IPS-20b (cell line): ENCODE data around the gene CYSRT1.
A peak's percentile ranks its signal among the peaks of the same experiment; 100 is the strongest.

Experiments
- H3K27ac ChIP-seq: one replicate; pipeline ENCODE4 v1.5.1; 2013; ENCODE audit warnings: low read length
- H3K27me3 ChIP-seq: 2 replicates; pipeline ENCODE4 v1.6.1; 2013; ENCODE audit warnings: mild to moderate bottlenecking, low read length, inconsistent platforms; ENCODE audit not compliant: insufficient read depth
- H3K36me3 ChIP-seq: 2 replicates; pipeline ENCODE4 v1.6.1; 2013; ENCODE audit warnings: low read depth, mild to moderate bottlenecking, inconsistent platforms, low read length, moderate library complexity; ENCODE audit not compliant: insufficient read depth
- H3K4me1 ChIP-seq: 2 replicates; pipeline ENCODE4 v1.6.1; 2013; ENCODE audit warnings: mild to moderate bottlenecking, control low read depth, inconsistent platforms, low read length, moderate library complexity; ENCODE audit not compliant: insufficient read depth
- H3K4me3 ChIP-seq: 2 replicates; pipeline ENCODE4 v1.5.1; 2013; ENCODE audit warnings: mild to moderate bottlenecking, low read length, inconsistent platforms
- H3K9ac ChIP-seq: 2 replicates; pipeline ENCODE4 v1.6.1; 2013; ENCODE audit warnings: low read depth, mild to moderate bottlenecking, inconsistent platforms, low read length, moderate library complexity
- H3K9me3 ChIP-seq: 2 replicates; pipeline ENCODE4 v1.6.1; 2013; ENCODE audit warnings: mild to moderate bottlenecking, low read depth, low read length, inconsistent platforms; ENCODE audit not compliant: insufficient read depth

Gene CYSRT1

DNA sequence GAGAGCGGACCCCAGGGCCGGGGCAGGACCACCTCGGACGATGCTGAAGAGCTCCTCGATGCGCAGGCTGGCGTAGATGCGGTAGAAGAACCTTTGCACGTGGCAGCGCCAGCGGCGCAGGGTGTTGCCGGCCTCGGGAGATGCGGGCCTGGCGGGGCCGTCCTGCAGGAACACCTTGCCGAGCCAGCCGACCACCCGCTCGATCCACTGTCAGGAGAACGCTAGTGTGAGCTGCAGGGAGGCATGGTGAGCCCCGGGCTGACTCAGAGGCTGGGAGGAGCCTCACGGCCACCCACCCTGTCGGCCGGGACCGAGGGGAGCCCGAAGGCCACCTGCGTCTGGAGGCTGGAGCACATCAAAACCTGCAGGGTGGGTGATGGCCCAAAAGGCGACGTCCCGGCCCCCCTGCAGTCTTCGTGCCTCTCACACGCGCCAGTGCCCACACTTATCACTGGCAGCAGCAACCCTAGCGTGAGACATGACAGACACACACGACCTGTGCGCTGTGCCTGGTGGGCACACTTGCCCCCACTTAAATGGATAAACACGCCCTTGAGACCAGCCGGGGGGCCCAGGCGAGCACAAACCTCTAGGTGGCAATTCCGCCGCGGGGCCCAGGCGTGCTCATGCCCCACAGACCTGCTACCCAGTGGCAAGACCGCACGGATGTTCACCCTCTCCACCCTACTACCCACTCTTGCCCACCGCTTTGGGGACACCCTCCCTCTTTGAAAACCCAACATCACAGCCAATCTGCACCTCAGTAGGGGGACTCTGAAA, 39.9 kb upstream of the CYSRT1 start:
- H3K9me3 ChIP-seq, result no peaks in the 10 kb centered on the region
- no peak overlapping the region for H3K9ac ChIP-seq
- no peak overlapping the region for H3K27ac ChIP-seq
- H3K4me1 ChIP-seq, result peaks cover 5% of the 10 kb centered on the region; the same call in 1 of the 2 replicates
- H3K36me3 ChIP-seq, result peaks cover 43% of the 10 kb centered on the region
- H3K4me3 ChIP-seq, result no peak overlapping the region
- no peaks in the 10 kb centered on the region for H3K27me3 ChIP-seq

DNA sequence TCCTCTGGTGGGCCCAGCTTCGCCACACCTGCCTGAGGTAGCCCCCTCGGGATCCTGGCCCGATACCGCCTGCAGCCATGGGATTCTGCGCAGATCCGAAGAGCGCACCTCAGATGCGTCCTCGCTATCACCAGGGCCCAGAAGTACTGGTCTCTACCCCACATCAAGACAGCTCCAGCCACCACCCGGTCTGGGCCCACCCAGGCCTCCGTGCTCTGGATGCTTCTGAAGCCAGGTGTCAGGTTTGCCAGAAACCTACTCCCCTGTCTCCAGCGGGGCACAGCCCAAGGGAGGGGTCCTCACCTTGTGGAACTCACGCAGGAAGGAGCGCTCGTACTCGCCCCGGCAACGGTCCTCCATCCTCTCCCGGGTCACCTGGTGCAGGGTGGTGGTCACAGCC, 39.1 kb upstream of the CYSRT1 start:
- no peak overlapping the region for H3K9ac ChIP-seq
- no peak overlapping the region for H3K27ac ChIP-seq
- H3K4me3 ChIP-seq, result no peak overlapping the region
- H3K4me1 ChIP-seq, result peaks cover 5% of the 10 kb centered on the region; the same call in 1 of the 2 replicates
- peaks cover 36% of the 10 kb centered on the region for H3K36me3 ChIP-seq
- H3K9me3 ChIP-seq, result no peaks in the 10 kb centered on the region
- H3K27me3 ChIP-seq, result no peaks in the 10 kb centered on the region

- Histone ChIP-seq H3K4me3 (no peak overlapping the region), H3K36me3 (peaks cover 33% of the 10 kb centered on the region), H3K27me3 (no peaks in the 10 kb centered on the region), H3K9ac (no peak overlapping the region), H3K4me1 (peaks cover 5% of the 10 kb centered on the region; the same call in 1 of the 2 replicates), H3K27ac (no peak overlapping the region), H3K9me3 (no peaks in the 10 kb centered on the region)
These were observed 38.6 kb upstream of the CYSRT1 start for GRCh38 chr9:137186385-137186784.

DNA sequence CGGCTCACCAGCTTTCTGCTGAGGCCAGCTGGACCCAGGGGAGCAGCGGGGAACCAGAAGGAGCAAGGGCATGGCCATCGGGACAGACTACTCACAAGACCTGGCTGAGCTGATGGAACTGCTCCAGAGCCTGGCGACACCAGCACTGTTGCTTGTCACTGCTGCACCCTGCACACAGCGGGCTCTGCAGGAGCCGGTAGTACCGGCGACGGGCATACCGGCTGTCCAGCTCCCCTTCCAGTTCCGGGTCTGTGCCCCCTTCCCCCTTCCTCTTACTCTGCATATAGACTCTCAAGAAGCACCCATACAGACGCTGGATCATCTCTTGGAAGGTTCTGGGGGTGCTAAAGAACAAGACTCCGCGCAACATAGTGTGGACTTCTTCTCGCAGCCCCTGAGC, 37.6 kb upstream of the CYSRT1 start:
- peak overlapping the region; percentile 82; the same call in 1 of the 2 replicates for H3K9ac ChIP-seq
- H3K36me3 ChIP-seq, result peaks cover 30% of the 10 kb centered on the region
- H3K9me3 ChIP-seq, result no peaks in the 10 kb centered on the region
- H3K4me1 ChIP-seq, result peaks cover 5% of the 10 kb centered on the region; the same call in 1 of the 2 replicates
- H3K4me3 ChIP-seq, result peak overlapping the region; percentile 81
- no peak overlapping the region for H3K27ac ChIP-seq
- no peaks in the 10 kb centered on the region for H3K27me3 ChIP-seq

DNA sequence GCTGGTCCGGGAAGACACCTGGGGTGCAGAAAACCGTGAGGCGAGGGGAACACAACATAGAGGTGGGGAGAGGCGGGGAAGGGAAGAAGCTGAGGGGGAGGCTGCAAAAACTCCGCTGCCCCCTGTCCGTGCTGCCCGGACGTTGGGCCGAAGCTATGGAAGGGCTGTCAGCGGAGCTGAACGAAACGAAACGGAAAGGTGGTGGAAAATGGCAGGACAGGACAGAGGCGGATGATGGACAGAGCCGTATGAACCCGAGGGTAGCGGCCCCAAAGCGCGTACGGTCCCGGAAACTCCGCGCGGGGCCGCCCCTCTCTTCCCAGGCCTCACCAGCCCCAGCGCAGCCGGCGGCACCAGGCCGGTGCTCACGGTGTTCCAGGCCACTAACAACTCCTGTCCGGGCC, 36.9 kb upstream of the CYSRT1 start:
- H3K4me3 ChIP-seq, result peak overlapping the region; percentile 81
- H3K4me1 ChIP-seq, result peaks cover 5% of the 10 kb centered on the region; the same call in 1 of the 2 replicates
- peak overlapping the region; percentile 82; the same call in 1 of the 2 replicates for H3K9ac ChIP-seq
- H3K27me3 ChIP-seq, result no peaks in the 10 kb centered on the region
- no peaks in the 10 kb centered on the region for H3K9me3 ChIP-seq
- no peak overlapping the region for H3K27ac ChIP-seq
- peaks cover 23% of the 10 kb centered on the region for H3K36me3 ChIP-seq

DNA sequence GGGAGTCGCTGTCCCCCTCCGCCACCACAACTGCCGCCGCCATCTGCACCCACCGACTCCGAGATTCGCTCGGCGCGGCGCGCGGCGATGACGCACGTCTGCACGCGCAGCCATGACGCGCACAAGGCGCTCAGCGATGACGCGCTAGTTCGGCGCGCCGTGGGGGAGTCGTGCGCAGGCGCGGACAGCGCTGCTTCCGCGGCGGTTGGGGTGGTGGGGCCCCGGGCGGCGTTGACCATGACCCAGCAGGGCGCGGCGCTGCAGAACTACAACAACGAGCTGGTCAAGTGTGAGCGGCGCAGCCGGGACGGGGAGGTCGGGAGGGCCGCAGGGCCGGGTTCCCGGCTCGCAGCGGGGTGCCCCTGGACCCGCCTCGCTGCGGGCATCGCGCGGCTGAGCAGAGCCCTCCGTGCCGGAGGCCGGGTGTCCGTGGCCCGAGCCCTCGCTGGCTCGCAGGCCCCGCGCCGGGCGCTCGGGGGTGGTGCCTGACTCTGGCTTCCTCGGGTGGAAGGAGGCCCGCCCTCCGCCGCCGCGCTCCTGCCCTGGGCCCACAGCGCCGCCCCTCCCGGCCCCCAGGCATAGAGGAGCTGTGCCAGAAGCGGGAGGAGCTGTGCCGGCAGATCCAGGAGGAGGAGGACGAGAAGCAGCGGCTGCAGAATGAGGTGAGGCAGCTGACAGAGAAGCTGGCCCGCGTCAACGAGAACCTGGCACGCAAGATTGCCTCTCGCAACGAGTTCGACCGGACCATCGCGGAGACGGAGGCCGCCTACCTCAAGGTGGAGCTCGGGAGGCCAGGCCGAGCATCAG, 36.3 kb upstream of the CYSRT1 start, which contains the start of the genes ANAPC2 and SSNA1:
Gene ANAPC2, minus strand, starts transcription at position 71 of the 807 bp plus-strand sequence. Its CDS starts 28 bp downstream, at position 43.
Gene SSNA1, plus strand, starts transcription at position 187 of the 807 bp plus-strand sequence. Its CDS starts 51 bp downstream, at position 238.
- Histone ChIP-seq H3K9ac (peak within 1 kb of the TSS; percentile 82; the same call in 1 of the 2 replicates), H3K9me3 (no peaks in the 10 kb centered on the region), H3K27ac (no peak within 1 kb of the TSS), H3K4me3 (peak within 1 kb of the TSS; percentile 81), H3K27me3 (no peaks in the 10 kb centered on the region), H3K36me3 (peaks cover 17% of the 10 kb centered on the region), H3K4me1 (peaks cover 5% of the 10 kb centered on the region; the same call in 1 of the 2 replicates)

DNA sequence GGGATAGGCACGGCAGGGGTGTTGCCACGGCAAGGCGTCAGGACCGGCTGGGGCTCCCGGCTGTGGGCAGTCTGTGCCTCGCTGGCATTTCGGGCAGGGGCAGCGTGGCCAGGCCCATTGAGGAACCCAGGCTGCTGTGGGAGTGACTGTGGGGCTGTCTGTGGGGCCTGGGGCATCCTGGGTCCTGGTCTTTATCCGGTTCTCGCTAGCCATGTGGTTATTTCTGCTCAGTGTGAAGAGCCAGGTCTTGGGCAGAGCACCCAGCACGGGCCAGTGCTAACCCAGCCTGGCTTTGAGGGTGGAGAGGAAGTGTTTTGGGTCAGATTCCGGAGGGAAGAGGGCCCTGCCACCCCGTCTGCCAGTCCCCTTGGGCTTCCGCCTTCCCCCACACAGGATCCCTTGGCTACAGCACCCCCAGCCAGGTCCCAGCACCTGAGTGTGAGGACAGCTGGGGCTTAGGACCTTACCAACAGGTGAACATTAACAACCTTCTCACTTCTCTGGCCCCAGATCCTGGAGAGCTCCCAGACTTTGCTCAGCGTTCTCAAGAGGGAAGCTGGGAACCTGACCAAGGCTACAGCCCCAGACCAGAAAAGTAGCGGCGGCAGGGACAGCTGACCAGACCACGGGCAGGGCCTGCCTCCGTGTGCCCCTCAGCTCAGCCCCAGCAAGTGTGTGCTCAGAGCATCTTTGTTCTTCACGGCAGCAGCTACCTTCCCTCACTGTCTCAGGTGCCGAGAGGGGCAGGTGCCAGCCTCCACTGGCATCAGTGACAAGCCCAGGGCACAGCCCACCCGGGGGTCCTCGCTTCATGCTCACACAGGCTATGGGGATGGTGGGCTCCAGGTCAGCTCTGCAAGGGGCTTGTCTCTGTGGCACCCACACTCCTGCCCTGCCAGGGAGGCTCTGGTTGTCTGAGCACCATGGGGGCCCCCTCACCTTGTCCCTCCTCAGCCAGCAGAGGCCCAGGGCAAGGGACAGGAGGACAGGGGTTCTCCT, 35.4 kb upstream of the CYSRT1 start:
- H3K9ac ChIP-seq, result peak overlapping the region; percentile 82; the same call in 1 of the 2 replicates
- H3K4me1 ChIP-seq, result peaks cover 5% of the 10 kb centered on the region; the same call in 1 of the 2 replicates
- H3K27me3 ChIP-seq, result no peaks in the 10 kb centered on the region
- H3K9me3 ChIP-seq, result no peaks in the 10 kb centered on the region
- peak overlapping the region; percentile 81 for H3K4me3 ChIP-seq
- peaks cover 9% of the 10 kb centered on the region; the same call in 1 of the 2 replicates for H3K36me3 ChIP-seq
- H3K27ac ChIP-seq, result no peak overlapping the region

DNA sequence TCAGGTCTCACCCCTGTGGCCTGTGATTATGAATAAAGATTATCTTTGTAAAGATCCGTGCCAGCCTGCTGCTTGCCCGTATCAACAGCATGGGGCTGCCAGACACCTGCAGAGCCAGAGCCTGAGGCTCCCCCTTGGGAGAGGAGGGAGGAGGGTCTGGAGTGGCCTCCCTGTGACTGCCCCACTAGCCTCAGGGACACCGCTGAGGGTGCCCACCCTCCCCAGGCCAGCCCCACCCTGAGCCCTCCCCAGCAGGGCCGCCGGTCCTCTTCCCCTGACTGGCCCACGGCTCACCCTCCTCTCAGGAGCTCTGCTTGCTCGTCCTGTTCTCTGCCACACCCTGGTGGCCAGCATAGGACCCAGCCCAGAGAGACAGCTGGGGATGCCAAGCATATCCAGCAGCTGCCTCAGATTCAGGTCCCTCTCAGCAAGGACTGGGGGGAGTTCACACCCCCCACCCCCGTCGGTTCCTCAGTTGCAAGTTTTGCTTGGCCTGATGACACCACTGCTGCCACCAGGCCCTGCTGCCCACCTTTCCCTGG, 34.6 kb upstream of the CYSRT1 start:
- Histone ChIP-seq H3K9me3 (no peaks in the 10 kb centered on the region), H3K36me3 (peaks cover 9% of the 10 kb centered on the region; the same call in 1 of the 2 replicates), H3K27me3 (no peaks in the 10 kb centered on the region), H3K27ac (no peak overlapping the region), H3K4me1 (peaks cover 5% of the 10 kb centered on the region; the same call in 1 of the 2 replicates), H3K4me3 (no peak overlapping the region), H3K9ac (no peak overlapping the region)

DNA sequence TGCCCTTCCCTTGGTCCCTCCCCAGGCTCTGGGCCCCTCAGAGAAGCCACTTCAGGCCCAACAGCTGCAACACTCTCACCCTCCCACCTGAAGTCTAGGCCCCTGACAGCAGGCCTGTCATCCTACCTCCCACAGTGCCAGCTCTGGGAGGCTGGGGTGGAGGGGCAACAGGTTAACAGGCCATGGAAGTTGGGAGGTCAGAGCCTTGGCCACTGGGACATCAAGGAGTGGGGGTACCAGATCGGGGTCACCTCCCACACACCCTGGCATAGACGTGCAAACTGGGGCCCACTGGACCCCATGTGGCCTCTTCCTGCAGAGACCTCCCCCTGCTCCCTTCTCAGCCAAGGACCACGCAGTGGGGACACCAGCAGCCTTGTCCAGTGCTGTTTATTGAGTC, 33.7 kb upstream of the CYSRT1 start:
- Histone ChIP-seq H3K27ac (no peak overlapping the region), H3K27me3 (no peaks in the 10 kb centered on the region), H3K9ac (no peak overlapping the region), H3K9me3 (no peaks in the 10 kb centered on the region), H3K36me3 (peaks cover 9% of the 10 kb centered on the region; the same call in 1 of the 2 replicates), H3K4me3 (no peak overlapping the region), H3K4me1 (peaks cover 5% of the 10 kb centered on the region; the same call in 1 of the 2 replicates)

DNA sequence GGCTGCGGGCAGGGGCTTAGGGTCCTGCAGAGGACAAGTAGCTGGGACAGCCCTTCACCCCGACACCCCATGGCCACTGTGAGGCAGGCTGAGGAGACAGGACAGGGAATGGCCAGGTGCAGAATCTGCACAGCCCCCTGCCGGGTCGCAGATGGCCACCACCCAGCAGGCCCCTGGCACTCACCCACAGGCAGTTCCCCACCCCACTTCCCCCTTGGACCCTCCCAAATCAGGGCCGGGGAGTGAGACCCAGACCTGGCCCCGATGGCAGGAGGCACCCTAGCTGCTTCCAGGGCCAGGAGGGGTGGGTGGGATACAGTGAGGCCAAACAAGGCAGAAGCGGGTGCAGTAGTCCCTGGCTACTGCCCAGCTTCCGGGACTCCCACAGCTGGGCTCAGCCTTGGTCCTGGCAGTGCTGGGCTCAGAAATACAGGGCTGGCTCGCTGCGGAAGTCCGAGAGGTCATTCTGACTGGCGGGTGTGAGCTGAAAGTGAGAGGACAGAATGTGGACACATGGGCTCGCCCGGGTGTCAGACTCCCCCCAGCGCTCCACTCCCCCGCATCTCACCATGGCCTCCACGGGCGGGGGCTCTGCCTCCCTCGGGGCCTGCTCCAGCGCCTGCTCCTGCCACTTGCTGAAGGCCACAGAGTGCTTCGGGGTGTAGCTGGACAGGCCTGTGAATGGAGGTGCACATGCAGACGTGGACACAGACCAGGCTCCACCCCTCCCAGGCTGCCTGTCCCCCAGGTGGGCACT, 33.1 kb upstream of the CYSRT1 start:
- no peaks in the 10 kb centered on the region for H3K9me3 ChIP-seq
- no peaks in the 10 kb centered on the region for H3K27me3 ChIP-seq
- H3K4me3 ChIP-seq, result no peak overlapping the region
- peaks cover 5% of the 10 kb centered on the region; the same call in 1 of the 2 replicates for H3K4me1 ChIP-seq
- no peak overlapping the region for H3K9ac ChIP-seq
- H3K27ac ChIP-seq, result no peak overlapping the region
- peaks cover 8% of the 10 kb centered on the region; the same call in 1 of the 2 replicates for H3K36me3 ChIP-seq
